Karpas-422 (cell line): Measurements from ENCODE around the gene CREB3. TPM values are rescaled to one million over a fixed set of nuclear protein-coding genes. Genes with fewer than 3 reads are reported as not detected.
A peak's percentile ranks its signal among the peaks of the same experiment; 100 is the strongest.

Experiments used
- DNase-seq: peaks from one replicate; pipeline ENCODE4 v3.0.0-alpha.2; 2015
- H2AFZ ChIP-seq: fragments of 200-600 bp; sonication (generic); 2 replicates; pipeline ENCODE4 v1.6.1; 2014; ENCODE audit warnings: antibody characterized with exemption, low read length, mixed read lengths
- H3K27ac ChIP-seq: fragments of 200-600 bp; sonication (generic); 2 replicates; pipeline ENCODE4 v1.5.1; 2014; ENCODE audit warnings: mild to moderate bottlenecking, low read length, moderate library complexity
- H3K27me3 ChIP-seq: fragments of 200-600 bp; sonication (generic); 2 replicates; pipeline ENCODE4 v1.6.1; 2014; ENCODE audit warnings: low read length, mixed read lengths
- H3K36me3 ChIP-seq: fragments of 200-600 bp; sonication (generic); 2 replicates; pipeline ENCODE4 v1.6.1; 2014; ENCODE audit warnings: low read length, mixed read lengths; ENCODE audit not compliant: insufficient read depth
- H3K4me1 ChIP-seq: fragments of 200-600 bp; sonication (generic); 2 replicates; pipeline ENCODE4 v1.6.1; 2014; ENCODE audit warnings: mild to moderate bottlenecking, low read length, mixed read lengths
- H3K4me2 ChIP-seq: fragments of 200-600 bp; sonication (generic); 2 replicates; pipeline ENCODE4 v1.6.1; 2014; ENCODE audit warnings: low read length, low read depth, mild to moderate bottlenecking; ENCODE audit not compliant: poor library complexity, severe bottlenecking
- H3K4me3 ChIP-seq: fragments of 200-600 bp; sonication (generic); 2 replicates; pipeline ENCODE4 v1.5.1; 2014; ENCODE audit warnings: mild to moderate bottlenecking, antibody characterized with exemption, low read length, mixed read lengths
- H3K79me2 ChIP-seq: fragments of 200-600 bp; sonication (generic); 2 replicates; pipeline ENCODE4 v1.6.1; 2014; ENCODE audit warnings: mild to moderate bottlenecking, low read length, mixed read lengths
- H3K9ac ChIP-seq: fragments of 200-600 bp; sonication (generic); 2 replicates; pipeline ENCODE4 v1.6.0; 2014; ENCODE audit warnings: low read length
- H3K9me2 ChIP-seq: fragments of 200-600 bp; sonication (generic), shearing (Covaris generic); replicated peaks from 2 replicates; pipeline ENCODE4 v1.6.0; 2014; ENCODE audit warnings: mild to moderate bottlenecking, low read length, moderate library complexity; ENCODE audit not compliant: insufficient read depth
- H3K9me3 ChIP-seq: fragments of 300-700, 200-600 bp; sonication (generic); 2 replicates; pipeline ENCODE4 v1.6.1; 2014; ENCODE audit warnings: low read length, mixed read lengths
- H4K20me1 ChIP-seq: fragments of 200-600 bp; sonication (generic); 2 replicates; pipeline ENCODE4 v1.6.1; 2014; ENCODE audit warnings: mild to moderate bottlenecking, antibody characterized with exemption, low read length, low read depth; ENCODE audit not compliant: insufficient read depth
- total RNA-seq: library from RNA; depleted of rRNA; stranded (reverse); fragments of >200 nt; shearing (Covaris generic); gene quantifications from 2 replicates; pipeline ENCODE4 v1.2.3, GENCODE V29; 2014; ENCODE audit warnings: low replicate concordance

CREB3 gene
- total RNA-seq, 1 experiment from 2014 or later, result 10.8 TPM

GRCh38 chr9:35750256-35750531 is 17.7 kb downstream of the CREB3 start:
- H3K4me3 ChIP-seq, result peak overlapping the region; percentile 87
- peaks cover 38% of the 10 kb centered on the region for H3K4me1 ChIP-seq
- H2AFZ ChIP-seq, result no peak overlapping the region
- H3K27ac ChIP-seq, result peak overlapping the region; percentile 43; the same call in 1 of the 2 replicates
- H4K20me1 ChIP-seq, result peaks cover 31% of the 10 kb centered on the region
- DNase-seq, result no peak
- no peaks in the 10 kb centered on the region for H3K27me3 ChIP-seq
- H3K9ac ChIP-seq, result peak overlapping the region; percentile 88
- no peaks in the 10 kb centered on the region for H3K9me2 ChIP-seq
- peaks cover 51% of the 10 kb centered on the region for H3K79me2 ChIP-seq
- H3K36me3 ChIP-seq, result peaks cover 6% of the 10 kb centered on the region; the same call in 1 of the 2 replicates
- H3K9me3 ChIP-seq, result no peaks in the 10 kb centered on the region
- H3K4me2 ChIP-seq, result peak overlapping the region; percentile 92

DNA sequence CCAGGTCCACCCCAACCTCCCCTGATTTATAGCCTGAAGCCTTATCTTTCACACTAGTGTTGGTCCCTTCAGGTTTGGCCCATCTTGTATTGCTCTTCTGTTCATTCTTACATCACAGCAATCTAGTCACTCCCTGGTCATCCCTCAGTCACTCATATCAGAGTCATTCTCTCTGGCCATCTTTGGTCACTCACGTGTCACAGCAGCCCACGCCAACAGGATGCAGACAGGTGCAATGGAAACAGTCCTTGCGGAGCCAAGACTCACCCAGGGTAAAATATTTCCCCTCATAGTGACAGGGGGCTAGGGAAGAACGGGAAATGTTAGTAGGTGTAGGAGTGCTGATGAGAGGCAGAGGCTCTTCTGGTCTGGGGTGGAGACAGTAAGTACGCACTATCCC is 21.0 kb downstream of the CREB3 start:
- peaks cover 44% of the 10 kb centered on the region for H3K79me2 ChIP-seq
- H3K9me3 ChIP-seq, result no peaks in the 10 kb centered on the region
- no peak overlapping the region for H3K27ac ChIP-seq
- H3K4me2 ChIP-seq, result no peak overlapping the region
- H2AFZ ChIP-seq, result no peak overlapping the region
- H3K27me3 ChIP-seq, result no peaks in the 10 kb centered on the region
- H3K36me3 ChIP-seq, result no peaks in the 10 kb centered on the region
- peaks cover 31% of the 10 kb centered on the region for H3K4me1 ChIP-seq
- H3K9ac ChIP-seq, result no peak overlapping the region
- H4K20me1 ChIP-seq, result peaks cover 2% of the 10 kb centered on the region; the same call in 1 of the 2 replicates
- H3K4me3 ChIP-seq, result no peak overlapping the region
- DNase-seq, result no peak
- no peaks in the 10 kb centered on the region for H3K9me2 ChIP-seq

GRCh38 chr9:35754264-35754663 is 21.8 kb downstream of the CREB3 start, which contains the start of gene MSMP:
Gene MSMP, minus strand, starts transcription at chr9:35754276. Its CDS starts 147 bp downstream, at chr9:35754129.
- Histone ChIP-seq H3K79me2 (peaks cover 49% of the 10 kb centered on the region), H3K36me3 (no peaks in the 10 kb centered on the region), H3K4me3 (no peak within 1 kb of the TSS)

GRCh38 chr9:35755071-35755470 is 22.6 kb downstream of the CREB3 start:
- no peak overlapping the region for H3K4me2 ChIP-seq
- no peaks in the 10 kb centered on the region for H3K9me3 ChIP-seq
- no peaks in the 10 kb centered on the region for H3K36me3 ChIP-seq
- H3K27me3 ChIP-seq, result no peaks in the 10 kb centered on the region
- no peak overlapping the region for H2AFZ ChIP-seq
- H3K79me2 ChIP-seq, result peaks cover 49% of the 10 kb centered on the region
- H3K9me2 ChIP-seq, result no peaks in the 10 kb centered on the region
- H3K27ac ChIP-seq, result no peak overlapping the region
- H4K20me1 ChIP-seq, result no peaks in the 10 kb centered on the region
- peaks cover 34% of the 10 kb centered on the region for H3K4me1 ChIP-seq
- no peak for DNase-seq
- H3K9ac ChIP-seq, result no peak overlapping the region
- H3K4me3 ChIP-seq, result no peak overlapping the region

More at GRCh38 chr9:35754264-35754663, 21.8 kb downstream of the CREB3 start, which contains the start of gene MSMP:
- H3K27ac ChIP-seq, result no peak within 1 kb of the TSS
- no peaks in the 10 kb centered on the region for H3K9me3 ChIP-seq
- H3K9me2 ChIP-seq, result no peaks in the 10 kb centered on the region
- H3K9ac ChIP-seq, result no peak within 1 kb of the TSS
- H3K4me1 ChIP-seq, result peaks cover 39% of the 10 kb centered on the region
- no peak within 1 kb of the TSS for H2AFZ ChIP-seq
- H3K4me2 ChIP-seq, result no peak within 1 kb of the TSS
- no peak for DNase-seq
- H3K27me3 ChIP-seq, result no peaks in the 10 kb centered on the region
- no peaks in the 10 kb centered on the region for H4K20me1 ChIP-seq

- Histone ChIP-seq H3K4me2 (peak overlapping the region; percentile 78), H3K27me3 (no peaks in the 10 kb centered on the region), H3K9me3 (no peaks in the 10 kb centered on the region), H3K27ac (peak overlapping the region; percentile 92), H3K36me3 (peaks cover 7% of the 10 kb centered on the region; the same call in 1 of the 2 replicates), H3K4me1 (peaks cover 28% of the 10 kb centered on the region), H3K79me2 (peaks cover 56% of the 10 kb centered on the region), H3K9ac (peak overlapping the region; percentile 92), H2AFZ (peak overlapping the region; percentile 32; the same call in 1 of the 2 replicates), H4K20me1 (no peaks in the 10 kb centered on the region), H3K4me3 (peak overlapping the region; percentile 87), H3K9me2 (no peaks in the 10 kb centered on the region)
- DNase-seq, result peak; percentile 94
Observed at GRCh38 chr9:35756275-35757225, 24.1 kb downstream of the CREB3 start.

DNA sequence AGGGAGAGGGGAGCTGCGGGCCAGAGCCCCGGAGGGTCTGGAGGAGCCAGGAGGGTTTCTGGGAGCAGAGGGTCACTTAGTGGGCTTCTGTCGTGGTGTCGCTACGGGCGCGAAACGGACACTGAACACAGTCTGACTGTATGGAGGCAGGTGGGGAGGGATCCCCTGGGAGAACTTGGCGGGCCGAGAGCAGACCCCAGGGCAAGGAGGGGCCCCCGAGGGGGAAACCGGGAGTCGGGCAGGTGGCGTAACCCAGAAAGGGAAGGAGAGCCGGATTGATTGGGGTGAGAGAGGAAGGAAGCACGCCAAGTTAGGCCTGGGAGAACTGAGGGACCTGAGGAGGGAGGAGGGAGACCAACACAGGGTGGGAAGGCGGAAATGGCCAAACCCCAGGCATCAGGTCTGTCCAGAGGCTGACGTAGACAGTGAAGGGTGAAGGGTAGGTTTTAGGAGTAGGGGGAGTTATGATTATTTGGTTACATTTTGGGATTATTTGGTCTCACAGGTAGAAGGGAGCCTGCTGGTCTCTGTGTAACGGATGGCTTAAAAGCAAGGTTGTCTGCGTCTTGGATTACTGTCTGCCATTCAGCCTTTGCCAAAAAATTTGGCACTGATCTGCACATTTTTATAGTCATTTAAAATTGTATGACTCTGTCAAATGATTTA is 24.9 kb downstream of the CREB3 start:
- Histone ChIP-seq H3K36me3 (peaks cover 7% of the 10 kb centered on the region; the same call in 1 of the 2 replicates), H4K20me1 (no peaks in the 10 kb centered on the region), H3K79me2 (peaks cover 64% of the 10 kb centered on the region), H3K4me1 (peaks cover 28% of the 10 kb centered on the region), H3K9ac (peak overlapping the region; percentile 92), H3K9me3 (no peaks in the 10 kb centered on the region), H2AFZ (0 out of 2 replicates have a peak overlapping the region, but pooled peaks have one; percentile 32), H3K27me3 (no peaks in the 10 kb centered on the region), H3K27ac (peak overlapping the region; percentile 92), H3K4me3 (peak overlapping the region; percentile 87), H3K9me2 (no peaks in the 10 kb centered on the region), H3K4me2 (peak overlapping the region; percentile 78)
- DNase-seq, result peak; percentile 80

GRCh38 chr9:35757892-35758275 is 25.4 kb downstream of the CREB3 start:
- Histone ChIP-seq H4K20me1 (no peaks in the 10 kb centered on the region), H3K9ac (peak overlapping the region; percentile 92), H3K4me2 (peak overlapping the region; percentile 78), H3K9me3 (no peaks in the 10 kb centered on the region), H3K4me1 (peaks cover 28% of the 10 kb centered on the region), H3K79me2 (peaks cover 70% of the 10 kb centered on the region), H3K36me3 (peaks cover 7% of the 10 kb centered on the region; the same call in 1 of the 2 replicates), H3K9me2 (no peaks in the 10 kb centered on the region), H2AFZ (no peak overlapping the region), H3K4me3 (peak overlapping the region; percentile 87), H3K27ac (peak overlapping the region; percentile 92), H3K27me3 (no peaks in the 10 kb centered on the region)
- no peak for DNase-seq
